IMR-90 (cell line): ENCODE data around the gene ABCA10. TPM values are rescaled to one million over a fixed set of nuclear protein-coding genes. Genes with fewer than 3 reads are reported as not detected.

Source experiments
- ATAC-seq: fragments of 200-7000 bp; cut with Tn5 transposase; 2 replicates; pipeline ENCODE4 v1.9.1; 2020; ENCODE audit warnings: low read depth, mild to moderate bottlenecking, moderate library complexity
- BruUV-seq: library from RNA; stranded (reverse); fragments of 400-500 nt; replicated peaks from 2 replicates; lab custom pipeline; 2021; lab: Mats Ljungman, UMichigan
- CTCF ChIA-PET: fragments of 300-600 bp; formaldehyde crosslinking; extraction: SDS; loops from one replicate; lab custom pipeline; 2021; ENCODE audit warnings: antibody characterized with exemption; lab: Yijun Ruan, JAX
- POLR2A ChIA-PET: fragments of 300-600 bp; sonication (Branson Sonifier 250); formaldehyde crosslinking; loops from one replicate; lab custom pipeline; 2022; ENCODE audit warnings: antibody characterized with exemption; ENCODE audit not compliant: unreplicated experiment; lab: Charles Lee
- DNase-seq: peaks from one replicate; pipeline ENCODE4 v3.0.0; 2013
- H2AFZ ChIP-seq: replicated peaks from 2 replicates; pipeline ENCODE3; 2013; ENCODE audit warnings: low read length, mild to moderate bottlenecking; ENCODE audit not compliant: poor library complexity
- H2AK5ac ChIP-seq: 2 replicates; pipeline ENCODE4 v1.6.1; 2013; ENCODE audit warnings: low read depth, low read length, inconsistent platforms
- H2AK9ac ChIP-seq: replicated peaks from 2 replicates; pipeline ENCODE3; 2013; ENCODE audit warnings: mild to moderate bottlenecking, low read depth, low read length, moderate library complexity; ENCODE audit not compliant: poor library complexity
- H2BK120ac ChIP-seq: 2 replicates; pipeline ENCODE4 v1.6.1; 2013; ENCODE audit warnings: low read depth, low read length, inconsistent platforms
- H2BK15ac ChIP-seq: 3 replicates; pipeline ENCODE4 v1.6.1; 2013; ENCODE audit warnings: low read depth, low read length, inconsistent platforms
- H2BK20ac ChIP-seq: 2 replicates; pipeline ENCODE4 v1.6.1; 2013; ENCODE audit warnings: low read depth, mild to moderate bottlenecking, inconsistent platforms, low read length, moderate library complexity
- H2BK5ac ChIP-seq: 2 replicates; pipeline ENCODE4 v1.6.1; 2013; ENCODE audit warnings: mild to moderate bottlenecking, low read depth, low read length, inconsistent platforms; ENCODE audit not compliant: poor library complexity, severe bottlenecking
- H3K14ac ChIP-seq: replicated peaks from 2 replicates; pipeline ENCODE4 v1.6.1; 2013; ENCODE audit warnings: low read depth, low read length, inconsistent platforms
- H3K18ac ChIP-seq: 2 replicates; pipeline ENCODE4 v1.6.1; 2013; ENCODE audit warnings: low read depth, low read length, control low read depth
- H3K23ac ChIP-seq: 2 replicates; pipeline ENCODE4 v1.6.1; 2013; ENCODE audit warnings: low read depth, low read length, inconsistent platforms
- H3K27ac ChIP-seq: 2 replicates; pipeline ENCODE4 v1.5.1; 2013; ENCODE audit warnings: mild to moderate bottlenecking, control low read depth, low read length; ENCODE audit not compliant: insufficient read depth
- H3K27me3 ChIP-seq: 2 replicates; pipeline ENCODE4 v1.6.1; 2013; ENCODE audit warnings: low read length; ENCODE audit not compliant: control insufficient read depth, insufficient read depth
- H3K36me3 ChIP-seq: 2 replicates; pipeline ENCODE4 v1.6.1; 2013; ENCODE audit warnings: low read length, mixed read lengths; ENCODE audit not compliant: control insufficient read depth, insufficient read depth
- H3K4ac ChIP-seq: 2 replicates; pipeline ENCODE4 v1.6.1; 2013; ENCODE audit warnings: low read depth, low read length, inconsistent platforms
- H3K4me1 ChIP-seq: 2 replicates; pipeline ENCODE4 v1.6.1; 2013; ENCODE audit warnings: low read length, mixed read lengths; ENCODE audit not compliant: control insufficient read depth, insufficient read depth
- H3K4me2 ChIP-seq: 2 replicates; pipeline ENCODE4 v1.6.1; 2013; ENCODE audit warnings: low read depth, mild to moderate bottlenecking, control low read depth, low read length, moderate library complexity
- H3K4me3 ChIP-seq: 2 replicates; pipeline ENCODE4 v1.5.1; 2013; ENCODE audit warnings: low read depth, mild to moderate bottlenecking, control low read depth, low read length, moderate library complexity; ENCODE audit not compliant: insufficient read depth
- H3K56ac ChIP-seq: 2 replicates; pipeline ENCODE4 v1.6.1; 2013; ENCODE audit warnings: low read length, inconsistent platforms; ENCODE audit not compliant: insufficient read depth; ENCODE audit errors: extremely low read depth
- H3K79me1 ChIP-seq, 2 experiments: 2 replicates each; pipeline ENCODE4 v1.6.1; 2013; ENCODE audit warnings: low read length in 2 of 2, inconsistent platforms in 1 of 2, low read depth in 1 of 2
- H3K9ac ChIP-seq: 2 replicates; pipeline ENCODE4 v1.6.1; 2013; ENCODE audit warnings: low read depth, low read length, control low read depth
- H3K9me1 ChIP-seq: 2 replicates; pipeline ENCODE4 v1.6.1; 2013; ENCODE audit warnings: low read length, inconsistent platforms; ENCODE audit not compliant: insufficient read depth
- H3K9me3 ChIP-seq: 2 replicates; pipeline ENCODE4 v1.6.1; 2013; ENCODE audit warnings: low read length; ENCODE audit not compliant: control insufficient read depth, insufficient read depth
- H4K20me1 ChIP-seq: 2 replicates; pipeline ENCODE4 v1.6.1; 2013; ENCODE audit warnings: low read length, inconsistent platforms; ENCODE audit not compliant: insufficient read depth
- H4K5ac ChIP-seq: 2 replicates; pipeline ENCODE4 v1.6.1; 2013; ENCODE audit warnings: mild to moderate bottlenecking, low read depth, low read length, control low read depth
- H4K8ac ChIP-seq, 2 experiments: 2 replicates each; pipeline ENCODE4 v1.6.1; 2013; ENCODE audit warnings: low read depth in 2 of 2, low read length in 2 of 2, control low read depth in 1 of 2, inconsistent platforms in 1 of 2
- H4K91ac ChIP-seq: 2 replicates; pipeline ENCODE4 v1.6.1; 2013; ENCODE audit warnings: low read depth, low read length, inconsistent platforms; ENCODE audit not compliant: insufficient read depth
- RCOR1 ChIP-seq: IDR thresholded peaks from 2 replicates; pipeline ENCODE4 v1.6.1; 2012; ENCODE audit warnings: mild to moderate bottlenecking, low read length, improper control_type of control experiment; ENCODE audit not compliant: insufficient replicate concordance
- WGBS, 2 experiments: methylation state at CpG; one replicate each; pipeline versions ENCODE4 v1.1.5 to v1.1.7; 2013; ENCODE audit warnings: missing lambda C conversion rate in 2 of 2; ENCODE audit not compliant: insufficient read length in 1 of 2; ENCODE audit errors: extremely low coverage in 2 of 2; 5-methylcytosine and 5-hydroxymethylcytosine counted together
- dilution Hi-C: fragments of 300-500 bp; cut with HindIII; formaldehyde crosslinking; loops from one replicate; pipeline ENCODE4 v1.14.3; 2018; ENCODE audit warnings: low sequenced_read_pairs; ENCODE audit not compliant: unreplicated experiment
- in situ Hi-C: fragments of 300-500 bp; cut with MboI; formaldehyde crosslinking; loops from 3 replicates; pipeline ENCODE4 v1.14.3; 2019; ENCODE audit warnings: low sequenced_read_pairs, inconsistent platforms, mixed read lengths
- intact Hi-C: fragments of 100-400 bp; cut with micrococcal nuclease; formaldehyde crosslinking; loops from 2 replicates; pipeline ENCODE4 v1.10.0; 2022
- polyA plus RNA-seq, 3 experiments: library from polyadenylated mRNA; depleted of rRNA; stranded (reverse); fragments of >200 nt; gene quantifications; 2 replicates each; pipeline ENCODE4 v1.2.3, GENCODE V29; 2012; ENCODE audit warnings: low replicate concordance in 1 of 3
- total RNA-seq: library from RNA; depleted of rRNA; stranded (reverse); fragments of >200 nt; gene quantifications from 2 replicates; pipeline ENCODE4 v1.2.3, GENCODE V29; 2012
- TF ChIP-seq, protein P1 (sequence below): fragments of 150-350 bp; IDR thresholded peaks from 2 replicates; pipeline ENCODE4 v1.6.1; 2016; ENCODE audit warnings: low read depth, mild to moderate bottlenecking, low read length, moderate library complexity, borderline replicate concordance
- TF ChIP-seq, protein P2 (sequence below): conservative IDR thresholded peaks from 2 replicates; pipeline ENCODE4 v1.5.1; 2012; ENCODE audit warnings: mild to moderate bottlenecking, low read depth, low read length, improper control_type of control experiment

ABCA10 gene
- total and polyA plus RNA-seq, 2 of the 4 experiments (the other 2 are of a cell fraction): under 0.01 to 0.03 TPM

DNA sequence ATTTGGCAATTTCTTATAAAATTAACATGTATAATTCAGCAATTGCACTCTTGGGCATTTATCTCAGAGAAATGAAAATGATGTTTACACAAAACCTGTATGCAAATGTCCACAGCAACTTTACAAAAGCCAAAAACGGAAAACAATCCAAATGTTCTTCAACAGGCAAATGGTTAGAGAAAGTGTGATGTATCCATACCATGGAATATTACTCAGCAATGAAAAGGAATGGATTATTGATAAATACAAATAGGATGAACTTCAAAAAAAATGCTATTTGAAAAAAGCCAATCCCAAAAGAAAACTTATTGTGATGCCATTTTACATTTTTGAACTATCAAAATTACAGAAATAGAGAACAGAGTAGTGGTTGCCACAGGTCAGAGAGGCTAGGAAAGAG is 37.2 kb upstream of the ABCA10 start:
- WGBS, 2 experiments: no CpG with 5 or more reads among the region's 1 CpG
- Histone ChIP-seq H4K20me1 (no peaks in the 10 kb centered on the region), H4K91ac (no peak overlapping the region), H2BK20ac (no peak overlapping the region), H3K14ac (no peak overlapping the region), H3K4me1 (no peaks in the 10 kb centered on the region), H3K4me2 (no peak overlapping the region), H3K4me3 (no peak overlapping the region), H2AK5ac (no peak overlapping the region), H2BK5ac (no peak overlapping the region), H3K36me3 (no peaks in the 10 kb centered on the region), H3K9me3 (no peaks in the 10 kb centered on the region), H4K8ac (no peak overlapping the region), H2BK120ac (no peak overlapping the region), H3K79me1 (no peaks in the 10 kb centered on the region), H4K5ac (no peak overlapping the region), H3K4ac (no peak overlapping the region), H3K23ac (no peak overlapping the region), H3K9me1 (no peaks in the 10 kb centered on the region), H3K56ac (no peak overlapping the region), H3K27me3 (no peaks in the 10 kb centered on the region), H3K9ac (no peak overlapping the region), H3K27ac (no peak overlapping the region), H2BK15ac (no peak overlapping the region), H3K18ac (no peak overlapping the region), H2AFZ (no peak overlapping the region), H2AK9ac (no peak overlapping the region)
- POLR2A ChIA-PET: no interaction called here
- ATAC-seq (no peak), DNase-seq (no peak)
- dilution Hi-C loops: no loop called here
- no TSS peak for BruUV-seq
- TF ChIP-seq, protein P1, sequence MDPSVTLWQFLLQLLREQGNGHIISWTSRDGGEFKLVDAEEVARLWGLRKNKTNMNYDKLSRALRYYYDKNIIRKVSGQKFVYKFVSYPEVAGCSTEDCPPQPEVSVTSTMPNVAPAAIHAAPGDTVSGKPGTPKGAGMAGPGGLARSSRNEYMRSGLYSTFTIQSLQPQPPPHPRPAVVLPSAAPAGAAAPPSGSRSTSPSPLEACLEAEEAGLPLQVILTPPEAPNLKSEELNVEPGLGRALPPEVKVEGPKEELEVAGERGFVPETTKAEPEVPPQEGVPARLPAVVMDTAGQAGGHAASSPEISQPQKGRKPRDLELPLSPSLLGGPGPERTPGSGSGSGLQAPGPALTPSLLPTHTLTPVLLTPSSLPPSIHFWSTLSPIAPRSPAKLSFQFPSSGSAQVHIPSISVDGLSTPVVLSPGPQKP: no peak
- TF ChIP-seq, protein P2, sequence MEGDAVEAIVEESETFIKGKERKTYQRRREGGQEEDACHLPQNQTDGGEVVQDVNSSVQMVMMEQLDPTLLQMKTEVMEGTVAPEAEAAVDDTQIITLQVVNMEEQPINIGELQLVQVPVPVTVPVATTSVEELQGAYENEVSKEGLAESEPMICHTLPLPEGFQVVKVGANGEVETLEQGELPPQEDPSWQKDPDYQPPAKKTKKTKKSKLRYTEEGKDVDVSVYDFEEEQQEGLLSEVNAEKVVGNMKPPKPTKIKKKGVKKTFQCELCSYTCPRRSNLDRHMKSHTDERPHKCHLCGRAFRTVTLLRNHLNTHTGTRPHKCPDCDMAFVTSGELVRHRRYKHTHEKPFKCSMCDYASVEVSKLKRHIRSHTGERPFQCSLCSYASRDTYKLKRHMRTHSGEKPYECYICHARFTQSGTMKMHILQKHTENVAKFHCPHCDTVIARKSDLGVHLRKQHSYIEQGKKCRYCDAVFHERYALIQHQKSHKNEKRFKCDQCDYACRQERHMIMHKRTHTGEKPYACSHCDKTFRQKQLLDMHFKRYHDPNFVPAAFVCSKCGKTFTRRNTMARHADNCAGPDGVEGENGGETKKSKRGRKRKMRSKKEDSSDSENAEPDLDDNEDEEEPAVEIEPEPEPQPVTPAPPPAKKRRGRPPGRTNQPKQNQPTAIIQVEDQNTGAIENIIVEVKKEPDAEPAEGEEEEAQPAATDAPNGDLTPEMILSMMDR: no peak
- TF ChIP-seq RCOR1: no peak
- in situ Hi-C loops: no loop called here
- intact Hi-C loops: loop anchor here (1.0 kb wide), 1 partner anchor 8 kb away; no protein-coding TSS in a partner anchor
- CTCF ChIA-PET: interaction anchor here (0.8 kb wide), 1 partner anchor 112 kb away, joined by 3 read pairs; no protein-coding TSS in a partner anchor
